Stimulated activated CD4-positive, alpha-beta T cell treated with anti-CD3 and anti-CD28 coated beads, Interleukin-12 subunit alpha, Interleukin-12 subunit beta, amount 100 ng/mL, for 4 hours (primary cell): ENCODE data around the gene OXCT2.

Experiments
- DNase-seq: peaks from one replicate; pipeline ENCODE4 v3.0.0-alpha.2; 2020

Gene OXCT2

DNA sequence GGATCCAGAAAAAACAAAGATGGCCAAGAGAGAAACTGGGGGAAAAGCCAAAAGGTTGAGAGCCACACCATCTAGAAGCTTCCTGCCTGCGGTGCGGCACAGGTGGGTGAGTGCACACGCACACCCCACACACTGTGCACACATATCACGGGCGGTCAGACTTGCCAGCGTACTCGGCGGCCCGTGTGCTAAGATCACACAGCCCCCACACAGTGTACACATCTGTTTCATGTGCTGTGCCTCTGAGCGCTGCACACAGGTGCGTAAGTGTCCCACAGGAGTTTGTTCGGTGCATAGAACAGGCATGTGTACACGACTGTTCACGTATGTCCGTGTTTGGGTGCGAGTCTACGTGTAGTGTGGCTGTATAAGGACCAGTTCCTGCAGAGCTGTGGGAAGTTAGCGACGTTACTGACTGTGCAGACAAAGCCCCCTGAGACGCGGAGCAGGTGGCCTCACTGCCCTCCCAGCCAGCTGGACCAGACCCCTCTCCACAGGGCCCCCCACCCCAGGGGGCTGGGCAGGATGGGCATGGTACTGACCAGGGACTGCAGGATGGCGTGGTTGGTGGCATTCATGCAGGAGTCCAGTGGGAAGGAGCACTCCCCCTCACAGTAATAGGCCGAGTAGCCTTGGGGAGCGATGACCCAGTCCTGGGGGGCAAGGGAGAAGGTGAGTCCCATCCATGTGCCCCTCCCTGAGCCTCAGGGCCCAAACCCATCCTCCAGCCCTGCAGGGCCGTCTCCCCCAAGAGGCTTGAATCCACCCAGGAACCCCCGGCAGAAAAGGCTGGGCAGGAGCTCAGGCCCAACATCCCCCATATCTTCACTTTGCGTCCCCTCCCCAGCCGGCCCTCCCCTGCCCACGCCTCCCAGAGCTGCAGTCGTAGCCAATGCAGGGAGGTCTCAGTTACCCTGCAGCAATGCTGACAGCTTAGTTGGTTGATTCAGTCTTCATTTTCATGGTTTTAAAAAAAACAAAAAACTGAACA lies 8.3 kb downstream of the OXCT2 start:
- no peak for DNase-seq

DNA sequence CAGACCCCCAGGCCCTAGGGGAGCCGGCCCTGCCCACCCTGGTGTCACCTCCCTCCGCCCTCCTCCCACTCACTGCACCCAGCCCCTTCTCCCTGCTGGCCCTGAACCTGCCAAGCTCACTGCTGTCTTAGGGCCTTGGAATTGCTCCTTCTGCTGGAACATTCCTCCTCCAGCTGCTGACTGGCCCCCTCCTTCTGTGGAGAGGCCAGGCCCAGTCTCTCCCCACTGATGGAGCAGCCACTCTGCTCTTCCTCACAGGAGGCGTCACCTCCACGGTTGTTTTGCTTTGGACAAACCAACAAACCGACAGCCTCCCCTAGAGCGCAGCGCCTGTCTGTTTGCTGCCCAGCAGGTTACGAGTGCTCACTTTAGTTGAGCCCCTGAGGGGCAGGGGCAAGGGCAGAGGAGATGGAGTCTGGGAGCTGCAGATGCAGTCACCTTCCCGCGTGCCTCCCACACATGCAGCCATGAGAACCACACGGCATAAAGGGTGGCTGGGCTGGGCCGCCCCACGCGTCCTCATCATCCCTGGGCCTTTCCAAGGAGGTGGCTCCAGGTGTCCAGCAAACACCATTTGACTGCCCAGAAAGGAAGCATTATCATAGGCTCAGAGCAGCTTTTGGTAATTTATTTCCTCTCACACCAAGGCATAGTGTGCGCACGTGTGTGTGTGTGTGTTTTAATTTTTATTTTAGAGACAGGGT lies 9.4 kb downstream of the OXCT2 start:
- DNase-seq, result no peak

DNA sequence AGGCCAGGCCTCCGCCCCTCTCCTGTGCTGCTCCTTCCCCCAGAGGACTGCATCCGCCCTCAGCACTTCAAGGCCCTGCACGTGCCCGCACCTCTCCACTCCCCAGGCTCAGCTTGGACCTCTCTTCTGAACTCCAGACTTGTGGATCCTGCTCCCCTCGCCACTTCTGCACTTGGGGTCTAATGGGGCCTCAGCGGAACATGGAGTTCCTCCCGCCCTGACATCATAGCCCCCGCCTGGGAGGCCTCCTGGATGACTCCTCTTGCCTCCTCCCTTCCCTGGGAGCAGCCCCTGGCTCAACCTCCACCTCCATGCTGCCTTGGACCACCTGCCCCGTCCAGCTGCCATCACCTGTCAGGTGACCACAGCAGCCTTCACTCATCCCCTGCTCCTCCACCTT lies 10.1 kb downstream of the OXCT2 start:
- no peak for DNase-seq

DNA sequence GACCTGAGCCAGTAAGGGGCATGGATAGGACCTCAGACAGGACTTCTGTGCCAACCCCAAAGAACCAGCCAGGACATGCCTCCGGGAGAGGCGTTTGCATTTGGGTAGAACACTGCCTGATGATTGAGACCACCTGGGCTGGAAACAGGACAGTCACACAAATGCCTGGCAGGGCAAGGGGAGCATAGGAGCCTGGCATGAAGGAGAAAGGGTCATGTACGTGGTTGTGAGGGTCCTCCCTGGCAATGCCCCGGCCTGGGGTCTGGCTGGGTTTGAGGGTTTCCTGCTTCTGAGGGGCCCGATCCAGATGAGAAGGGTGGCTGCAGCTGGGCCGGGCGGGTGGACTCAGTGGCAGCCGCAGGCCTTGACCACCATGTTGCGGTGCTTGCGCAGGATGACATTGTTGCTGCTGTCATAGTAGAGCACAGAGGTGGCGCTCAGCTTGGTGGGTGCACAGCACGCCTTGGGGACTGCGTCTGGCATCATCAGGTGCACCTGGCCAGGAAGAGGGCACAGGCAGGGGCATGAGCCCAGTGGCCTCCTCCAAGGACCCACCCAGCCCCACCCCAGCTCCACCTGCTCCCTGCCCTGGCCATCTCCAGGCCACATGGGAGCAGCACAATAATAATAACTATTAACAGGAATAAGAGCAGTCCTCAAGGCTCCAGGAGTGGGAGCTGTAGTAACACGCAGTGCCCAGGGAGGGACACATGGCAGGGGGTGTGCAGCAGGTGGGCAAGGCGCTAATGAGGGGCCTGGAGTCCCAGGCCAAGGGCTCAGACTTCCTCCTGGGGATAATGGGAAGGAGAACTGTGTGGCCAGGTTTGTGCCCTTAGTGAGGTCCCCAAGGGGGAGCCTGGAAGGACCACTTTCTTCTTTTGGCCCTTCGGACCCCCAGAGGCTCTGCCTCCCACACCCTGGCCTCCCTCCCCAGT lies 10.8 kb downstream of the OXCT2 start:
- no peak for DNase-seq

DNA sequence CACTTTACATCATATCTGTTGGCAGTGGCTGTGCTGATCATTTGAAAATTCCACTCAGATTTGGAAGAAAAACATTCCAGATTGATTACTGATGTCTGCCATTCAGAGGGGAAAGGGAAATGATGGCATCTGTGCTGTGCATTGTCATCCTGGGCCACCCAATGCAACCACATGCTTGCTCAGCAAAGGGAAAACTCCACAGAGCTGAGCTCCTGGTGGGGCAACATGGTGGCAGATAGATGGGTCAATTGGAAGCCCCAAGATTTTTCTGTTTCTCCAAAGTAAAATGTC lies 11.8 kb downstream of the OXCT2 start:
- DNase-seq, result no peak

DNA sequence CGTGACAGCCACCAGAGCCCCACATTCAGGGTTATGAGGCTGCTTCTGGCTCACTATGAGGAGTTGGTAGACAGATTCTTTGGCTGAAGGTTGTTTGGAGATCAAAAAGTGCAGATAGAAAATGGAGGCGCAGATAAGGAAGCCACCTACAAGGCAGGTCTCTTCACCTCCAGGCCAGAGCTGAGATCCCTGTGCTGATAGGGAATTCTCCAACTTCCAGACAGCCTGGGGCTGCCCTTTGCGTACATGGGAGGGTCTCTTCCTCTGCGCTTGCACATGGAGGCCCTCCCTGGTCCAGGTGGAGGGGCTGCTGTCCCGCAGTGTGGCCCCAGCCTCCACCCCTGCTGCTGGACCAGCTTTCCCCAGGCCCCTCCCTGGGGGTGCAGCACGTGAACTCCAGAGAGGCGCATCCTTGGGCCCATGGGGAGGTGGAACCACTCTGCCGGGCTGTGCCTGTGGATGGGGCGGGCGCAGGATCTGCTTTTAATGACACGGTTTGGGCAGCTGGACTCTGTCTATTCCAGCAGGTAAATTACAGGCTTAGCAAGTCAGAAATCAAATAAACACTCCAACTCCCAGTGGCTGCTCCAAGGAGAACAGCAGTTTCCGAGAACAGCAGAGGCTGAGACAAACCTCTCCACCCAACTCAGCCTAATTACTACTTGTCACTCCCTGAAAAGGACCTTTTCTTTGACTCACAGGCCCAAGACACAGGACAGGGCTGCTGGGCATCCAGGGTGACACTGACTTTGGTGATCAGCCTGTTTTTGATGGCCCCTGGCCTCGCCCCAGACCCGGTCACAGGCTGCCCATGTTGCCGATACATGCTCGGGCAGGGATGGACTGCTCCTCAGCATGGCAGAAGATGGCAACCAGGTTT lies 12.4 kb downstream of the OXCT2 start:
- no peak for DNase-seq

DNA sequence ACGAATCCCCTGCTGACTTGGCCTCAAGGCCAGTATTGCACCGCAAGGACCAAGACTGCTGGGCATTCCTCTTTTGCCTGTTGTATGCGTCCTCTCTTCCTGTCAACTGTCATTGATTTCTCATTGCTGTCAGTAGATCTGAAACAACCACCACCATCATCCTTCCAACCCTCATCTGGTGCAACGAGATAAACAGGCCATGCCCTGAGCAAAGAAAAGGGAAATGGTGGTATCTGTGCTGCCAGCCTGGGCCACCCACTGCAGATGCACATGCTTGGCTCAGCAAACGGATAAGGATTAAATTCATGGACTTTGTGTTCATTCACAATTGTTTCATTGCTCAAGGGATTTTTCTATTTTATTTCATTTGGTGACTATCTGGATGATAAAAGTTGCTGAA lies 13.6 kb downstream of the OXCT2 start:
- no peak for DNase-seq

DNA sequence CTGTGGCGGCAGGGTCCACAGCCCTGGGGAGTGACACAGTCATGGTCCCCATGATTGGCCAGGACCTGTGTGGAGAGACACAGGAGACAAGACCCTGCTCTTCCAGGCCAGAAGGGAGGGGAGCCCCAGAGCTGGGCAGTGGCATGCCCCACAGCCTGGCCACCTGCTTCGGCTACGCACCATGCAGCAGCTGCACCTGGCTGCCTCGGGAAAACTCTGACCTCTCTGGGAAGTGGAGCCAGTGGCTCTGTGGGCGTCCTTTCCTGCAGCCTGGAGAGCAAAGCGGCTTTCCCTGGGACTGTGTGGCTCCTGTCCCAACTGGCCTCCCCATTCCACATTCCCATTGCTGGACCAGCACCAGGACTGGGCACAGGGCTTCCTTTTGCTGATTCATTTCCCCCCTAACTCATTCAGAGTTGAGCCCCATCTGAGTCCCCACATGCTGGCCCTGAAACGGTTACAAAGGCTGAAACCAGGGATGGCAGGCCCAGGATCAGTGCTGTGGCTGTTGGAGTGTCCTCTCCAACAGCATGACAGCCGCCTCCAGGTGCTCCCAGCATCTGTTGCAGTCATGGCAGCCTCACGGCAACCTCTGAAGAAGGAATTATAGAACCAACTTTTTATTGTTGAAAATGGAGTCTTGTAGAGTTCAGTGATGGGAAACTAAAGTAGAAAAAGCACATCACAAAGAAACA lies 15.0 kb downstream of the OXCT2 start:
- no peak for DNase-seq

DNA sequence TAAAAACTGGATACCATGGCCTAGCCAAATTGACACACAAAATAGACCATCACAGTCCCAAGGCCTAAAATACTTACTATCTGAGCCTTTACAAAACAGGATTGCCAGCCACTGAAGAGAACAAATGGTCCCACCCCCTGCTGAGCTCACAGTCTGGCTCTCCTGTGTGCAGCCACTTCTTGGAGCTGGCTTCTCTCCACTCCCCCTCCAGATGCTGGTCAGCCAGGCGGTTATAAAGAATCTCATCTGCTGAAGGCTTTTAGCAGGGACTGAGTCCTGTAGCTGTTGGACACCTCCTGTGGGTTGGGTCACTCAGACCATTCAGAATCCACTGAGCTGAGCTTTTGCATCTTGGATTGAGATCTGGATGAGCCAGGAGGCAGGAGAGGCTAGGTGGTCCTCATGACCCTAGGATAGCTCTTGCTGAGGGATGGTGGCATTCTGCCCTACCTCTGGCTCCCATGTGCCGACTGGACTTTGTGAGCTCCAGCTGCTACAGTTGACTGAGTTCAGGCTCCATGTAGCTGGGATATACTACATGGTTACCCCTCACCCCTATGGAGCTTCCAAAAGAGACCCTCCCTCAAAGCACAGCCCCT lies 16.1 kb downstream of the OXCT2 start:
- DNase-seq, result no peak

DNA sequence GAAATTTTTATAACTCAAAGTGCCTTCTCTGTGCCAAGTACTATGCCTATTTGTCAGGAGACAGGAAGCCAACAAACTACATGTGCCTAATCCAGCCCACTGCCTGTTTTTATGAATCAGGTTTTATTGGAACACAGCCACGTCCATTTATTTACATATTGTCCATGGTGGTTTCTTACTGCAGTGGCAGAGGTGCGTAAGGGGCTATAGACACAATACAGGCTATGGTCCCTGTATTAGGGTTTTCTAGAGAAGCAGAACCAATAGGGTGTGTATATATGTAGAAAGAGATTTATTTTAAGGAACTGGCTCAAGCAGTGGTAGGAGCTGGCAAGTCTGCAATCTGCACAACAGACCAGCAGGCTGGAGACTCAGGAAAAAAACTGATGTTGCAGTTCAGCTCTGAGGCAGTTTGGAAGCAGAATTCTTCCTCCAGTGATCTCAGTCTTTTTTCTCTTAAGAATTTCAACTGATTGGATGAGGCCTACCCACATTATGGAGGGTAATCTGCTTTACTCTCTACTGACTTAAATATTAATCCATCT lies 17.1 kb downstream of the OXCT2 start:
- DNase-seq, result no peak

DNA sequence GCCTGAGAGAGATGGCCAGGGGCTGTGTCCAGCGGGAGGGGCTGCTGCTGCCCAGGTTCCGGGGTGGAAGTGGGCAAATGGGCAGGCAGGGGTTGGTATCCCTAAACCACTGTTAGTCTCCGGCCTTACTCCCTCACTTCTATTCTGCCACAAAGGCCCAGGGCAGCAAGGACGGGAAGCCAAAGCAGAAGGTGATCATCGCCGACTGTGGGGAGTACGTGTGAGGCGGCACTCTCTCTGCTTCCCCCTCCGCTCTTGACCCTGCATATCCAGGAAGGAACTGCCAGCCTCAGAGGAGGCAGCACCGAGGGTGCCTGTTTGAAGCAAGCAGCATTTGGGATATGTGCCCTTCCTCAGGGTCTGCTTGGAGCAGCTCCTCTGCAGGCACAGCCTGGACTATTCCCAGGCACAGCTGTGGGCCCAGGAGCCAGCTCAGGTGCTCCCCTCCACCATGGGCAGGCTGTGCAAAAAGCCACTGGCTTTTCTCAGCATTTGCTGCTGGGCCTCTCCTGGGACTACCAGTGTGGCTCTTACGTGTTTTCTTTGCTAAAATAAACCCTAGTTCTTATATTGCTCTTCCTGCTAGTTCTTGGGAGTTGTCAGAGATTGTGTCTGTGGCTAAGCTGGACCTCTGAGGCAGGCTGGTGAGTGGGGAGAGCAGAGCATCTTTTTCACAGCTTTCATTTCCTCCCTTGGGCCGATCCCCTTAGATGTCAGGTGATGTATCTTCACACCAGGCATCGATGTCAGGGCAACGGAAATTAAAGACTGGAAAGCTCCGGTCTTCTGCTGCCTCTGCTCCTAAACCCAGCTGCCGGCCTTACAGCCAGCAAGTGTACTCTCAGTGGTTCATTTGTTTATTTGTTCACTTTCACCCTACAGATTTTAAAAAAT lies 17.8 kb downstream of the OXCT2 start:
- no peak for DNase-seq

DNA sequence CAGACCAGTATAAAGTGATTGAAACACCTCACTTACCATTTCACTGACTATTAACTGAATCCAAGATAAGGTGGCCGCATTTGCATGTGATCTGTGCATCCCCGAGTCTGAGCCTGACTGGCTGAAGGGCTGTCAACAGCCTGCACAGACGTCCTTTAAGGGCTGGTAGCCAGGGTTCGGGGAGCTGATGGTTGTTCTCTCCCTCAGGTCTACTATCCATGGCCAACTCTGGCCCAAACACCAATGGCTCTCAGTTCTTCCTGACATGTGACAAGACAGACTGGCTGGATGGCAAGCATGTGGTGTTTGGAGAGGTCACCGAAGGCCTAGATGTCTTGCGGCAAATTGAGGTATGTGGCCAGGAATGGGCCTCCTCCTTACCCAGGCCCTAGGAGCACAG lies 18.4 kb downstream of the OXCT2 start:
- DNase-seq, result no peak

DNA sequence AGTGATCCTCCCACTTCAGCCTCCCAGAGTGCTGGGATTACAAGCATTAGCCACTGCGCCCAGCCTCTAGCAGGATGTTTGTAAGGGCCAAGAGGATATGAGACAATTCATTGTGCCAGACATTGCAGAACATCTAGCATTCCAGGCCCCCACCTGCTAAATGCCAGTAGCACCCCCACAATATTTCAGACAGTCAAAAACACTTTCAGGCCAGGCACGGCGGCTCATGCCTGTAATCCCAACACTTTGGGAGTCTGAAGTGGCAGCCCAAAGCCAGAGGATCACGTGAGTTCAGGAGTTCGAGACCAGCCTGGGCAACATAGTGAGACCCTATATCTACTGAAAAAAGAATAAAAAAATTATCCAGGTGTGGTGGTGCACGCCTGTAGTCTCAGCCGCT lies 19.6 kb downstream of the OXCT2 start:
- no peak for DNase-seq

DNA sequence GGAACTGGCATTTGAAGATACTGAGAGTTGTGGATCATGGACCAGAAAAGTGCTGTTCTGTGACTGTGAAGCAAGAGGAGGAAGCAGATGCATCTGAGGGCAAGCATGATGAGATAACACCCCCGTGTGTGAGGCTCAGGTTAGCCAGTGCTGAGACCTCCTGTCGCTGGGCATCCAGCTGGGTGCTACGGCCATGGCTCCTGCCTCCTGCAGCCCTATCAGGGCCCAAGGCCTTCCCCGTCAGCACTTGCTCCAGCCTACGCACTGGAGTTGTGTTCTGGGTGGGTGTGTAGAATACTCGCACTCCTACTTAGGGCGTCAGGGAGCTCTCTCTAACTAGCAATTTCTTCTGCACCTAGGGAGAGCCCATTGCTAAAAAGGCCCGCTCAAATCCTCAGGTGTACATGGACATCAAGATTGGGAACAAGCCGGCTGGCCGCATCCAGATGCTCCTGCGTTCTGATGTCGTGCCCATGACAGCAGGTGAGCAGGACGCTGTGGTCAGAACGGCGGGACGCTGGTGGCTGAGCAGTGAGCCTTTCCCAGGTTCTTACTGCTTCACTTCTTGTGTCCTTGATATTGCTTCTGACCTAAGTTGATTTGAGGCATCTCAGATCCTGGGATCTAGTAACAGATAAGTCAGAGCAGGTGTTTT lies 26.0 kb downstream of the OXCT2 start:
- DNase-seq, result no peak

DNA sequence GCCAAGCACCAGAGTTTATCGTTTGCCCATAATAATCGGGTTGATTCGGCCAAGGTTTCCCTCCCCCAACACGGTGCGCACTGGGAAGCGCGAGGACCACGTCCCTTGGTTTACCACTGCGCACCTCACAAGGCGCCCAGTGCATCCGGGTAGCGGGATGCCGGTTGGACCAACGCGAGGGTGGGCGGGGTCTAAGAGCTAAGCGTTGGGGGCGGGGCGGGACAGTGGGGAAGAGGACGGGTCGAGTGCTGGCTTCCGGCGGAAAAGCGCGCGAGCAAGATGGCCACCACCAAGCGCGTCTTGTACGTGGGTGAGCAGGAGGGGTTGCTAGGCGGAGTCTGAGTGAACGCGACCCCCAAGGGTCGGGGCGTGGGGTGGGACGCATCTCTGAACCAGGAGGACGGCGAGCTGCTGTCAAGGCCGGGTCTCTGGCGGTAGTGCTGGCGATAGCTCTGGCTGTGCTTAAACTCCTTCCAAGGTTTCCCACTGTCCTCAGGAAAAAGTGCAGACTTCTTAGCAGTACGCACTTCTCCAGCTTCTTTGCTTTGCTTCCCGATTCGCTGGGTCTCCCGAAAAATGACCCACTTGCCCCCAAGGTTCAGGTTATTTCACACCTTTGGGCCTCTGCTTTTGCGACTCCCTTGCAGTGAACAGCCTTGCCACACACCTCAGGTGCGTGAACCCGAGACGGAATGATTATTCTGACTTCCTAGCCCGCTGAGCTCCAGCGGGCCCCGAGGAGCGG lies 32.4 kb downstream of the OXCT2 start, which contains the start of gene PPIE:
Gene PPIE, plus strand, starts transcription at position 261 of the 745 bp plus-strand sequence. Its CDS starts 19 bp downstream, at position 280.
- DNase-seq, result peak; percentile 99

DNA sequence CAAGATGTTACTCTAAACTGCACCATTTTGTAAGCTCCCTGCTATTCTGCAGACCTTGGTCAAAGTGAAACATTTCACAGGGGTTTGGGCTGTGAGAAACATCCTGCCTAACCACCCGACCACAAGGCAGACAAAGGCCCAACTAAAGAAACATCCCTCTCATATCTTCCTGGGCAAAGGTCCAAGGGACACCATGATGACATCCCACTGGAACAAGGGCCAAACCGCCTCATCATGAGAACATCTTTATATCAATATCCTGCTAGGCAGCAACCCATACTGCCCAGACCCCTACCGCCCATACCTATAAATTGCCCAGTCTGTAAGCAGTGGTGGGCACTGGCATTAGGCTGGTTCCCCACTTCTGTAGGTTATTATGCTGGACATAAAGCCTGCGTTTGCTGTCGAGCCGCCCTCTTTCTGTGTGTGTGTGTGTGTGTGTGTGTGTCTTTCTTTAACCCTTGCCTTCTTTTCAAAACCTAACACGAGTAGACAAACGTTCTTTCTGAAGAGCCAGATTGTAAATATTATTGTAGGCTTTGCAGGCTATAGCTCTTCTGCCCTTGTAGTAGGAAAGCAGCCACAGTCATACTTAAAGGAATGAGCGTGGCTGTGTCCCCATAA lies 33.5 kb downstream of the OXCT2 start:
- no peak for DNase-seq

DNA sequence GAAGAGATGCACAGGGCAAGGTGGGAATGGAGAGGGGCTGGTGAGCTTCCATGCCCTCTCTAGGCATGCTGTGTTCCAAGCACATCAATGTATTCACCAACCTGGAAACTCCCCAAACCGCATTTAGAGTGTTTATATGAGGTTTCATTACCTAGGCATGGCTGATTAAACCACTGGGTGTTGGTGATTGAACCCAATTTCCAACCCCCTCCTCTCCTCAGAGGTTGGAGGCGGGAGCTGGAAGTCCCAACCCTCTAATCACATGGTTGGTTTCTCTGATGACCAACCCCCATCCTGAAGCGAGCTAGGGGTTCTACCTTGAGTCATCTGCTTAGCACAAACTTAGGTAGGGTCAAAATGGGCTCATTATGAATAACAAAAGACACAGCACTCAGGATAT lies 35.4 kb downstream of the OXCT2 start:
- DNase-seq, result no peak

DNA sequence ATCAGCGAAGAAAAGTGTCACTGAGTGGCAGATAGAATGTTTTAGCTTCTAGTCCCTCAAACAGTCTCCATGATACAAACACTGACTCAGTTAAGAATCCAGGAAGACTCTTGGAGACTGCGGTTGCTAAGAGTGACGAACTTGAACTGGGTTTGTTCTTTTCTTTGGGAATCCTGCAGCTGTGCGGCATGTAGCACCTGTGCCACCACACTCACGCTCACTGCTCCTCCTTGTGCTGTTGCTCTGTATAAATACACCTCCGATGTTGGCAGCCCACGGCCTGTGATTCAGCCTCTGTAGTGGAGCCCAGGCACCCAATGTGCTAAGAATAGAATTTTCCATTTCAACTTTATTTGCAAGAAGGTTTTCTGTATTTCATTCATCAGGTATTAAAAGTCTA lies 38.0 kb downstream of the OXCT2 start:
- DNase-seq, result no peak
